ENCODE results near the gene CFAP77.

Gene CFAP77

GRCh38 chr9:132486706-132487350 lies 76.8 kb downstream of the CFAP77 start:
- peaks cover 4% of the 10 kb centered on the region for H3K27me3 ChIP-seq (ENCODE audit: control insufficient read depth, insufficient read depth, low read length)
- no peaks in the 10 kb centered on the region for H3K36me3 ChIP-seq (ENCODE audit: control insufficient read depth, insufficient read depth, low read length)
- H3K9ac ChIP-seq (ENCODE audit: low read length) = no peak overlapping the region
- H3K27ac ChIP-seq (ENCODE audit: low read depth, low read length) = no peak overlapping the region
- no peak overlapping the region for H3K4me3 ChIP-seq (ENCODE audit: low read length)
- H3K4me1 ChIP-seq (ENCODE audit: control insufficient read depth, insufficient read depth, low read length) = no peaks in the 10 kb centered on the region

- Histone ChIP-seq H3K4me3 (ENCODE audit: low read length) (no peak overlapping the region), H3K36me3 (ENCODE audit: control insufficient read depth, insufficient read depth, low read length) (no peaks in the 10 kb centered on the region), H3K27me3 (ENCODE audit: control insufficient read depth, insufficient read depth, low read length) (peaks cover 4% of the 10 kb centered on the region), H3K4me1 (ENCODE audit: control insufficient read depth, insufficient read depth, low read length) (no peaks in the 10 kb centered on the region), H3K27ac (ENCODE audit: low read depth, low read length) (no peak overlapping the region), H3K9ac (ENCODE audit: low read length) (no peak overlapping the region)
These were observed 77.4 kb downstream of the CFAP77 start for GRCh38 chr9:132487351-132487791.

GRCh38 chr9:132487980-132488535 lies 78.0 kb downstream of the CFAP77 start:
- Histone ChIP-seq H3K27me3 (ENCODE audit: control insufficient read depth, insufficient read depth, low read length) (peaks cover 4% of the 10 kb centered on the region), H3K4me3 (ENCODE audit: low read length) (no peak overlapping the region)

GRCh38 chr9:132488626-132489025 lies 78.6 kb downstream of the CFAP77 start:
- peaks cover 4% of the 10 kb centered on the region for H3K27me3 ChIP-seq (ENCODE audit: control insufficient read depth, insufficient read depth, low read length)
- no peak overlapping the region for H3K4me3 ChIP-seq (ENCODE audit: low read length)

More at GRCh38 chr9:132487980-132488535, 78.0 kb downstream of the CFAP77 start:
- Histone ChIP-seq H3K36me3 (ENCODE audit: control insufficient read depth, insufficient read depth, low read length) (no peaks in the 10 kb centered on the region), H3K4me1 (ENCODE audit: control insufficient read depth, insufficient read depth, low read length) (no peaks in the 10 kb centered on the region), H3K9ac (ENCODE audit: low read length) (no peak overlapping the region), H3K27ac (ENCODE audit: low read depth, low read length) (no peak overlapping the region)

GRCh38 chr9:132489536-132489935 lies 79.5 kb downstream of the CFAP77 start:
- H3K27ac ChIP-seq (ENCODE audit: low read depth, low read length) = no peak overlapping the region
- no peaks in the 10 kb centered on the region for H3K36me3 ChIP-seq (ENCODE audit: control insufficient read depth, insufficient read depth, low read length)
- H3K9ac ChIP-seq (ENCODE audit: low read length) = no peak overlapping the region
- peaks cover 4% of the 10 kb centered on the region for H3K27me3 ChIP-seq (ENCODE audit: control insufficient read depth, insufficient read depth, low read length)
- H3K4me3 ChIP-seq (ENCODE audit: low read length) = no peak overlapping the region
- H3K4me1 ChIP-seq (ENCODE audit: control insufficient read depth, insufficient read depth, low read length) = no peaks in the 10 kb centered on the region

More at GRCh38 chr9:132488626-132489025, 78.6 kb downstream of the CFAP77 start:
- Histone ChIP-seq H3K4me1 (ENCODE audit: control insufficient read depth, insufficient read depth, low read length) (no peaks in the 10 kb centered on the region), H3K9ac (ENCODE audit: low read length) (no peak overlapping the region), H3K36me3 (ENCODE audit: control insufficient read depth, insufficient read depth, low read length) (no peaks in the 10 kb centered on the region), H3K27ac (ENCODE audit: low read depth, low read length) (no peak overlapping the region)

- no peak overlapping the region for H3K4me3 ChIP-seq (ENCODE audit: low read length)
- H3K27me3 ChIP-seq (ENCODE audit: control insufficient read depth, insufficient read depth, low read length) = peaks cover 5% of the 10 kb centered on the region
- H3K27ac ChIP-seq (ENCODE audit: low read depth, low read length) = no peak overlapping the region
- H3K36me3 ChIP-seq (ENCODE audit: control insufficient read depth, insufficient read depth, low read length) = no peaks in the 10 kb centered on the region
- no peak overlapping the region for H3K9ac ChIP-seq (ENCODE audit: low read length)
- no peaks in the 10 kb centered on the region for H3K4me1 ChIP-seq (ENCODE audit: control insufficient read depth, insufficient read depth, low read length)
These were observed 84.8 kb downstream of the CFAP77 start for GRCh38 chr9:132494857-132495256.

- no peaks in the 10 kb centered on the region for H3K36me3 ChIP-seq (ENCODE audit: control insufficient read depth, insufficient read depth, low read length)
- H3K27ac ChIP-seq (ENCODE audit: low read depth, low read length) = no peak overlapping the region
- H3K27me3 ChIP-seq (ENCODE audit: control insufficient read depth, insufficient read depth, low read length) = peaks cover 5% of the 10 kb centered on the region
- no peak overlapping the region for H3K9ac ChIP-seq (ENCODE audit: low read length)
- no peaks in the 10 kb centered on the region for H3K4me1 ChIP-seq (ENCODE audit: control insufficient read depth, insufficient read depth, low read length)
- no peak overlapping the region for H3K4me3 ChIP-seq (ENCODE audit: low read length)
These were observed 87.7 kb downstream of the CFAP77 start for GRCh38 chr9:132497731-132498130.

GRCh38 chr9:132498531-132499210 lies 88.7 kb downstream of the CFAP77 start:
- no peak overlapping the region for H3K4me3 ChIP-seq (ENCODE audit: low read length)
- no peaks in the 10 kb centered on the region for H3K4me1 ChIP-seq (ENCODE audit: control insufficient read depth, insufficient read depth, low read length)
- H3K9ac ChIP-seq (ENCODE audit: low read length) = no peak overlapping the region
- no peaks in the 10 kb centered on the region for H3K36me3 ChIP-seq (ENCODE audit: control insufficient read depth, insufficient read depth, low read length)
- H3K27ac ChIP-seq (ENCODE audit: low read depth, low read length) = no peak overlapping the region
- peaks cover 5% of the 10 kb centered on the region for H3K27me3 ChIP-seq (ENCODE audit: control insufficient read depth, insufficient read depth, low read length)

- H3K27ac ChIP-seq (ENCODE audit: low read depth, low read length) = no peak overlapping the region
- H3K27me3 ChIP-seq (ENCODE audit: control insufficient read depth, insufficient read depth, low read length) = peaks cover 5% of the 10 kb centered on the region
- H3K9ac ChIP-seq (ENCODE audit: low read length) = no peak overlapping the region
- no peaks in the 10 kb centered on the region for H3K36me3 ChIP-seq (ENCODE audit: control insufficient read depth, insufficient read depth, low read length)
- no peak overlapping the region for H3K4me3 ChIP-seq (ENCODE audit: low read length)
- no peaks in the 10 kb centered on the region for H3K4me1 ChIP-seq (ENCODE audit: control insufficient read depth, insufficient read depth, low read length)
These were observed 89.2 kb downstream of the CFAP77 start for GRCh38 chr9:132499251-132499650.

- H3K27ac ChIP-seq (ENCODE audit: low read depth, low read length) = no peak overlapping the region
- H3K4me1 ChIP-seq (ENCODE audit: control insufficient read depth, insufficient read depth, low read length) = no peaks in the 10 kb centered on the region
- H3K36me3 ChIP-seq (ENCODE audit: control insufficient read depth, insufficient read depth, low read length) = no peaks in the 10 kb centered on the region
- H3K9ac ChIP-seq (ENCODE audit: low read length) = no peak overlapping the region
- H3K4me3 ChIP-seq (ENCODE audit: low read length) = no peak overlapping the region
- H3K27me3 ChIP-seq (ENCODE audit: control insufficient read depth, insufficient read depth, low read length) = peaks cover 5% of the 10 kb centered on the region
These were observed 90.2 kb downstream of the CFAP77 start for GRCh38 chr9:132500193-132500592.

GRCh38 chr9:132502480-132502879 lies 92.5 kb downstream of the CFAP77 start:
- peaks cover 8% of the 10 kb centered on the region for H3K27me3 ChIP-seq (ENCODE audit: control insufficient read depth, insufficient read depth, low read length)

GRCh38 chr9:132503116-132503515 lies 93.1 kb downstream of the CFAP77 start:
- H3K4me1 ChIP-seq (ENCODE audit: control insufficient read depth, insufficient read depth, low read length) = no peaks in the 10 kb centered on the region
- no peak overlapping the region for H3K4me3 ChIP-seq (ENCODE audit: low read length)
- no peak overlapping the region for H3K9ac ChIP-seq (ENCODE audit: low read length)
- H3K27me3 ChIP-seq (ENCODE audit: control insufficient read depth, insufficient read depth, low read length) = peaks cover 6% of the 10 kb centered on the region
- no peak overlapping the region for H3K27ac ChIP-seq (ENCODE audit: low read depth, low read length)
- no peaks in the 10 kb centered on the region for H3K36me3 ChIP-seq (ENCODE audit: control insufficient read depth, insufficient read depth, low read length)

More at GRCh38 chr9:132502480-132502879, 92.5 kb downstream of the CFAP77 start:
- no peaks in the 10 kb centered on the region for H3K36me3 ChIP-seq (ENCODE audit: control insufficient read depth, insufficient read depth, low read length)
- H3K9ac ChIP-seq (ENCODE audit: low read length) = no peak overlapping the region
- no peaks in the 10 kb centered on the region for H3K4me1 ChIP-seq (ENCODE audit: control insufficient read depth, insufficient read depth, low read length)
- H3K4me3 ChIP-seq (ENCODE audit: low read length) = no peak overlapping the region
- H3K27ac ChIP-seq (ENCODE audit: low read depth, low read length) = no peak overlapping the region

Measured in rectal smooth muscle tissue (tissue), 1 donor.